Ascending aorta (tissue), 2 donors: ENCODE data around the gene SH3BP5. TPM values are rescaled to one million over a fixed set of nuclear protein-coding genes. Genes with fewer than 3 reads are reported as not detected.

Experiments used
- DNase-seq, 2 donors: peaks; one replicate each; pipeline ENCODE4 v3.0.0-alpha.2; 2019; ENCODE audit warnings: low spot score in 2 of 2
- H3K27ac ChIP-seq, 2 donors: fragments of 200-600 bp; sonication (generic); one replicate each; pipeline ENCODE4 v1.5.1; 2016 to 2017; ENCODE audit warnings: mild to moderate bottlenecking in 1 of 2
- H3K27me3 ChIP-seq: fragments of 200-600 bp; sonication (generic); one replicate; pipeline ENCODE4 v1.5.1; 2017
- H3K36me3 ChIP-seq, 2 donors: fragments of 200-600 bp; sonication (generic); one replicate each; pipeline ENCODE4 v1.5.1; 2016
- H3K4me1 ChIP-seq, 2 donors: fragments of 200-600 bp; sonication (generic); one replicate each; pipeline ENCODE4 v1.5.1; 2016 to 2017; ENCODE audit warnings: mild to moderate bottlenecking in 1 of 2
- H3K4me3 ChIP-seq, 2 donors: fragments of 200-600 bp; sonication (generic); one replicate each; pipeline ENCODE4 v1.5.1; 2016 to 2017; ENCODE audit warnings: mild to moderate bottlenecking in 1 of 2
- H3K9me3 ChIP-seq, 2 donors: fragments of 200-600 bp; sonication (generic); one replicate each; pipeline ENCODE4 v1.5.1; 2016
- intact Hi-C: fragments of 100-400 bp; cut with DNase I; formaldehyde crosslinking; loops from one replicate; pipeline ENCODE4 v1.15.1; 2023
- total RNA-seq: library from RNA; depleted of rRNA; stranded (reverse); fragments of >200 nt; gene quantifications from one replicate; pipeline ENCODE4 v1.1.0, GENCODE V29; 2016
- TF ChIP-seq, protein P1 (sequence below), 3 experiments: fragments of 200-600 bp in 2 of 3; fragments of 450-650 bp in 1 of 3; sonication (generic) in 2 of 3; IDR thresholded peaks; one replicate each; pipeline ENCODE4 v1.5.1; 2016 to 2019; ENCODE audit warnings: antibody characterized with exemption in 3 of 3, mild to moderate bottlenecking in 1 of 3, moderate library complexity in 1 of 3

Gene SH3BP5
- total RNA-seq, 1 donor from 2014 or later: 65.9 TPM

DNA sequence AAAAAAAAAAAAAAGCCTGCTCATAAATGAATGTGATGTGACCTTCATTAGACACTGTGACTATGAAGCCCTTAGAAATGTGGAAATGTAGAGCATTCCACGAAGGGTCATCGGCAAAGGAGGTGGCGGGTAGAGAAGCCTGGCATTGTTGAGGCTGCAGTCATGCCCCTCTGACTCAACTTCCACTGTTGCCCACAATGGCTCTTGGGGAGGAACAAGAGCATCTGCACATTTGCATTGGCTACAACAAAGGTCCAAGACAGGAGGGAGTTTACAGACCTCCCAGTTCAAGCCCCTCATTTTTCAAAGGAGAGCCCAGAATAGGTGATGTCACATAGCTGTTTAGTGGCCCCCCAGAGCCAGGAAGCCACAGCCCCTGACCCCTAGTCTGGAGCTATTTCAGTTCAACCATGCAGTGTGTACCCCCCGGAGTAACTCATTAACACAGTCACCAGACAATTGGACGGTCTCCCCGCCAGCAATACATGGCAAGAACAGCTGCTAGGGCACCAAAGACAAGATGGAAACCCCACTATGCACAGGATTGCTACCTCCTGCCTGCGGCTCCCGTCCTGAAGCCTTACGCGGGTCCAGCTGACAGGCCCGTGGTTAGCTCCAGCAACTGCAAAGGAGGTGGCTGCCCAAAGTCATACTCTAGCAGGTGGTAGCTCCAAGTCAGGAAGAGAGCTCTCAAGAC is 56.2 kb downstream of the SH3BP5 start:
- Histone ChIP-seq H3K27ac (no peak overlapping the region), H3K9me3 (no peaks in the 10 kb centered on the region), H3K36me3 (no peaks in the 10 kb centered on the region), H3K4me1 (peaks cover 0 to 4% of the 10 kb centered on the region in 2 donors), H3K4me3 (no peak overlapping the region), H3K27me3 (no peaks in the 10 kb centered on the region)
- peak in 1 of 2 donors; percentile 45 for DNase-seq
- TF ChIP-seq, protein P1, sequence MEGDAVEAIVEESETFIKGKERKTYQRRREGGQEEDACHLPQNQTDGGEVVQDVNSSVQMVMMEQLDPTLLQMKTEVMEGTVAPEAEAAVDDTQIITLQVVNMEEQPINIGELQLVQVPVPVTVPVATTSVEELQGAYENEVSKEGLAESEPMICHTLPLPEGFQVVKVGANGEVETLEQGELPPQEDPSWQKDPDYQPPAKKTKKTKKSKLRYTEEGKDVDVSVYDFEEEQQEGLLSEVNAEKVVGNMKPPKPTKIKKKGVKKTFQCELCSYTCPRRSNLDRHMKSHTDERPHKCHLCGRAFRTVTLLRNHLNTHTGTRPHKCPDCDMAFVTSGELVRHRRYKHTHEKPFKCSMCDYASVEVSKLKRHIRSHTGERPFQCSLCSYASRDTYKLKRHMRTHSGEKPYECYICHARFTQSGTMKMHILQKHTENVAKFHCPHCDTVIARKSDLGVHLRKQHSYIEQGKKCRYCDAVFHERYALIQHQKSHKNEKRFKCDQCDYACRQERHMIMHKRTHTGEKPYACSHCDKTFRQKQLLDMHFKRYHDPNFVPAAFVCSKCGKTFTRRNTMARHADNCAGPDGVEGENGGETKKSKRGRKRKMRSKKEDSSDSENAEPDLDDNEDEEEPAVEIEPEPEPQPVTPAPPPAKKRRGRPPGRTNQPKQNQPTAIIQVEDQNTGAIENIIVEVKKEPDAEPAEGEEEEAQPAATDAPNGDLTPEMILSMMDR (IDR thresholded peaks at IDR 0.05): no peak
- intact Hi-C loops: no loop called here

DNA sequence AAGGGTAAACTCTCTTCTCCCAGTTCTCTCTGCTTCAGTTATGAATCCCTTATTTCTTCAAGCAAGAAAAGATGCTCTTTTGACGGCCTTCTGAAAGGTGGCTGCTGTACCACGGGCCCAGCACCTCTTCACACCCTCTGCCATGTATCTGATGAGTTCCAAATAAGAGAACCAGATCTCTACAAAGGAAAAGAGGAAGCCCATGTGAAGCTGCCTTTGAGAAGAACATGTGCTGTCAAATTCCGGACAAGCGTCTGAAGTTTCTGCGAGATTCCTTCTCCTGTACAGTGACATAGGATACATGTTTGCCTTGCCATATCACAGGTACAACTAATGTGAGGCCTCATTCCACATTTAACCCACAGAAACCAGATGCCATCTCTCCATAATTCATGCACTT is 59.2 kb downstream of the SH3BP5 start:
- H3K27me3 ChIP-seq: no peaks in the 10 kb centered on the region
- H3K9me3 ChIP-seq: no peaks in the 10 kb centered on the region
- intact Hi-C loops: no loop called here
- peak overlapping the region in 1 of 2 donors; percentile 50 for H3K27ac ChIP-seq
- TF ChIP-seq, protein P1 (IDR thresholded peaks at IDR 0.05): no peak
- no peaks in the 10 kb centered on the region for H3K36me3 ChIP-seq
- no peak overlapping the region for H3K4me3 ChIP-seq
- H3K4me1 ChIP-seq: peaks cover 0 to 16% of the 10 kb centered on the region in 2 donors
- peak in 1 of 2 donors; percentile 48 for DNase-seq

DNA sequence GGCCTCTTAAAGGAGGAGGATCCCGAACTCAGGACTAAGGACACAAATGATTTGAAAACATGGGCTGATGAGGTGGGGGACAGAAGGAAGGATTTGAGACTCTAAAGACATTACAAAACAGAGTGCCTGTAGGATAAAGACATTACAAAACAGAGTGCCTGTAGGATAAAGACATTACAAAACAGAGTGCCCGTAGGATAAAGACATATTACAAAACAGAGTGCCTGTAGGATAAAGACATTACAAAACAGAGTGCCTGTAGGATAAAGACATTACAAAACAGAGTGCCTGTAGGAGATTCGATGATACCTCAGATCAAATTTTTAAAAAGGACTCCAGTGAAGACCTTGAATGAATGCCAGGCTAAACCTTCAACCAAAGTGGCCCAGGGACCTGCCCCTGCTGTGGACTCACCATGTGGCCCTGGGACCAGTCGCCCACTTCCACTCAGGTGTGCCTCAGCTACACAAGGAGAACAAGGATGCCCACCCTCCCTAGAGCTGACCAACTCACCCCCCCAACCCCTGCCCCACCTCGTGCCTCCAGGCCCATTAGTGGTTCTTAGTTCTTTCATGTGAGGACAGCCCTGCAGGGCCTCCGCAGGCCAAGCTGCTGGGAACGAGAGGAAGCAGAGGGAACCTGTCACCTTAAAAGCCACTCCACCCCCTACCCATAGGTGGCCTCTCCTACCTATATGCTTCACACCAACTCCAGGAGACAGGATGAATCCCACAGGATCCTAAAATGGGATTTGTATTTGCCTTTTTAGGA is 59.8 kb downstream of the SH3BP5 start:
- Histone ChIP-seq H3K27ac (peak overlapping the region; percentile 50 to 64), H3K9me3 (no peaks in the 10 kb centered on the region), H3K36me3 (no peaks in the 10 kb centered on the region), H3K4me1 (peaks cover 0 to 18% of the 10 kb centered on the region in 2 donors), H3K27me3 (no peaks in the 10 kb centered on the region), H3K4me3 (no peak overlapping the region)
- TF ChIP-seq, protein P1 (IDR thresholded peaks at IDR 0.05): no peak
- DNase-seq: peak in 1 of 2 donors; percentile 60
- intact Hi-C loops: no loop called here

DNA sequence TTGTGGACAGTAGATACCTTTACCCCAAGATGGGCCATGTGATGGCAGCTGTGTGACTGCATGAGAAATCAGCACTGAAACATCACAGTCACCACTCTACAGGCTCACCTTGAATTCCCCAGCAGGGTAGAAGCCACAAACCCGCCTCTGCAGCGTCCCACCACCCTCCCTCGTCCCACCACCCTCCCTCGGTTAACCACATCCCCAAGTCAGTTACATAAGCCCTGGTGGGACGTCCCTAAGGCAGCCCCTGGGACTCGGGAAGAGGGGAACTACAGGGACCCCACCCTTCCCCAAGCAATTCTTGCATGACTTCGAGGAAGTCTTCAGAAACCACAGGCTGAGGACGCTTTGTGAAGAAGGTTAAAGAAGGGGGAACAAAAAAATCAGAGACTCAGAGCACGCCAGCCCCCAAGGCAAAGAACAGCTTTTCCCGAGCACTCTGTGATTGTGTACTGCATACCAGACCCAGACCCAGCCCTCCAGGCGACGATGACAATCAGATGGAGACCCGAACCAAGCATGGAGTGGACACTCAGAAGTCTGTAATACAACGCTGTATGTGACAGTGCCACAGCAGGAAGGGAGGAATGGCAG is 60.5 kb downstream of the SH3BP5 start:
- TF ChIP-seq, protein P1 (IDR thresholded peaks at IDR 0.05): no peak
- peak overlapping the region; percentile 50 to 64 for H3K27ac ChIP-seq
- H3K27me3 ChIP-seq: no peaks in the 10 kb centered on the region
- H3K9me3 ChIP-seq: no peaks in the 10 kb centered on the region
- intact Hi-C loops: no loop called here
- H3K4me3 ChIP-seq: no peak overlapping the region
- no peaks in the 10 kb centered on the region for H3K36me3 ChIP-seq
- peak in 1 of 2 donors; percentile 76 for DNase-seq
- H3K4me1 ChIP-seq: peaks cover 0 to 18% of the 10 kb centered on the region in 2 donors

DNA sequence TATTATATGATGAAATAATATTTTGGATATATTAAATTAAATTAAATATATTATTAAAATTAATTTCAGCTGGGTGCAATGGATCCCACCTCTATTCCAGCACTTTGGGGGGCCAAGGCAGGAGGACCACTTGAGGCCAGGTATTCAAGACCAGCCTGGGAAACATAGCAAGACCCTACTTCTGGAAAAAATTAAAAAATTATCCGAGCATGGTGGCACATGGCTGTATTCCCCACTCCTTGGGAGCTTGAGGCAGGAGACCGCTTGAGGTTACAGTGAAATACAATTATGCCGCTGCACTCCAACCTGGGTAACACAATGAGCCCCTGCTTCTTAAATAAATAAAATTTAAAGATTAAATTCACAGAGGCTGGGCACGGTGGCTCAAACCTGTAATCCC is 61.4 kb downstream of the SH3BP5 start:
- Histone ChIP-seq H3K27me3 (no peaks in the 10 kb centered on the region), H3K27ac (no peak overlapping the region), H3K9me3 (no peaks in the 10 kb centered on the region), H3K4me3 (no peak overlapping the region), H3K4me1 (peaks cover 0 to 18% of the 10 kb centered on the region in 2 donors), H3K36me3 (peaks cover 0 to 3% of the 10 kb centered on the region in 2 donors)
- no peak for DNase-seq
- TF ChIP-seq, protein P1 (IDR thresholded peaks at IDR 0.05): no peak
- intact Hi-C loops: no loop called here
